Muscle of arm (tissue), 12 donors: Measurements from ENCODE around the gene FCSK. TPM values are rescaled to one million over a fixed set of nuclear protein-coding genes. Genes with fewer than 3 reads are reported as not detected.

Experiments used
- DNase-seq: peaks from one replicate; pipeline ENCODE4 v3.0.0-alpha.2; 2013
- polyA plus RNA-seq, 12 donors: library from polyadenylated mRNA; unstranded; fragments of 120-200 nt; gene quantifications; one replicate each; pipeline ENCODE4 v1.2.1, GENCODE V29; 2013; ENCODE audit not compliant: insufficient read length in 12 of 12

FCSK gene
- polyA plus RNA-seq, 12 donors: 4.4 to 12.5 (median 7.5) TPM; not detected in 1

GRCh38 chr16:70476272-70477020 lies 22.1 kb downstream of the FCSK start:
- DNase-seq: no peak

DNA sequence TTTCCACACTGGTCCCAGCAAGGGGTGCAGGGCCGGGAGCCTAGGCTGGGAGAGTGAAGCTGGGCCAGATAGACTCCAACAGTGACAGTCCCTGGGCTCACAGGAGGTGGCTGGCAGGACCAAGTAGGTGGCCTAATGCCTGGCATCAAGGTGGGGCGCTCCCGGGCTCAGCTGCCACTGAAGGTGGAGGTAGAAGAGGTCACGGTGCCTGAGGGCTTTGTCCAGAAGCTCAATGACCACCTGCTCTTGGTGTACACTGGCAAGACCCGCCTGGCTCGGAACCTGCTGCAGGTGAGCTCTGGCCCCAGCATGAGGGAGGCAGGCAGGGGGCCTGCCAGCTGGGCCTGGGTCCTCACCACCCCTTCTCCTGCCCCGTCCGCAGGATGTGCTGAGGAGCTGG lies 23.8 kb downstream of the FCSK start:
- no peak for DNase-seq

DNA sequence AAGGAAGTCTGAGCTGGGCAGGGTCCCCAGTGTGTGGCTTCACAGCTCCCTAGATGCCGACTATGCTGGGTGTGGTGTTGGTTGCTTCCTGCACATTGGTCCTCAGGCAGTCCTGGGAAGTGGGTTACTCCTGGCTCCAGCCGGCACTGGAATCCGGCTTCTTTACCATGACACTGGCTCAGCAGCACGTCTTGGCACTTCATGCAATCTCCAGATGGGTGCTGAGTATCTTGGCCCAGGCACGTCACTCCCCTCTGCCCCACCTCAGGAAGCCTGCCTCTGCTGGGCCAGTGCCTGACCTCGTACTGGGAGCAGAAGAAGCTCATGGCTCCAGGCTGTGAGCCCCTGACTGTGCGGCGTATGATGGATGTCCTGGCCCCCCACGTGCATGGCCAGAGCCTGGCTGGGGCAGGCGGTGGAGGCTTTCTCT lies 24.5 kb downstream of the FCSK start:
- no peak for DNase-seq

DNA sequence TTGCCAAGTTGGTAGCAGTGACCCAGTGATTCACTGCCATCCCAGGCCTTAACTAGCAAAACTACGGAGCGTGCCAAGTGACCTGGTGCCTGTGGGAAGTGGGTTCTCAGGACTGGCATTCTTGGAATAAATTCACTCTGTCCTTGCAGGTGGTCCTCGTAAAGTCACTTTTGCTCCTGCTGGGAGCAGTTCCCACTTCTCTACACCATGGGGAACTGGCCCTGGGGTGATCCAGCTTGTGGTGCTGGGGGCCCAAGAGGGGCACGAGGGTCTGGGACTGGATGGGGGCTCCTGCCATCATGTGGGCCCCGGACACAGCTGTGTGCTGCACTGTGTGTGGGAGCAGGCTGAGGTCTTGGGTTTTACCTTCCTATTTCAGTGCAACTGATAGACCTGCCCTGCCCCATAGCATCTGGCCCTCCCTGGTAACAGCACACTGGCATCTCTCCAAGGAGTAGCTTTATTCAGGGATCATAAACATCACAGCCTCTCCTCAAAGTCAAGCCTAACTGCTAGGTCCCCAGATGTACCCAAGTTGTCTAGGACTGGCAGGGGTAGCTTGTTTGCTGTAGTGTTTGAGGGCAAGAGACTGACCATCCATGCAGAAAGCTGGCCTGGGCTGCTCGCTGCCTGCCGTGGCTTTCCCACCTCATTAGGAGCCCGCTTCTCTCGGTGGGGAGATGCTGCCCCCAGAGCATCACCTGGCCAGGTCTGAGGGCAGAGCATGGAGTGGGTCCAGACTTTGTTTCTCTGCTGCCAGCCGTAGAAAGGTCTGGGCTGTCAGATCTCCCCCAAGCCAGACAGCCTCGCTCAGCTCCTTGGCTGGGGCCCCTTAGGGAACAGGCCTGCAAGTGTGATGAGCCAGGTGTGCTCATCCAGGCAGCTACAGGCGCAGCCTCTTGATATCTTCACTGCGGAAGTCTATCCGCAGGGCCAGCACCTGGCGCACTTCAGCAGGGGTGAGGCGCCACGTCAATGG lies 26.0 kb downstream of the FCSK start:
- no peak for DNase-seq

GRCh38 chr16:70481929-70482536 lies 27.6 kb downstream of the FCSK start:
- no peak for DNase-seq

GRCh38 chr16:70482624-70483023 lies 28.2 kb downstream of the FCSK start:
- DNase-seq: no peak

GRCh38 chr16:70483426-70483825 lies 29.0 kb downstream of the FCSK start:
- DNase-seq: no peak

DNA sequence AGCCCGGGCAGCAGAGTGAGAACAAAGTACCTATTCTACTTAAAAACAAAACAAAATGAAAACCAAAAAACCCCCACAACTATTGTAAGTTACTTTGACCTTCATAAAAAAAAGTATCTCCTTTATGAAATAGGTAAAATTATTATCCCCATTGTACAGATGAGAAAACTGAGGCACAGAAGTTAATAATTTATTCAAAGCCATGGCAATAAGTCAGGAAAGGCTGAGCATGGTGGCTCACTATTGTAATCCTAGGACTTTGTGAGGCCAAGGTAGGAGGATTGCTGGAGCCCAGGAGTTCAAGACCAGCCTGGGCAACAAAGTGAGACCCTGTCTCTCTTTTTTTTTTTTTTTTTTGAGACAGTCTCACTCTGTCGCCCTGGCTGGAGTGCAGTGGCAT lies 30.5 kb downstream of the FCSK start:
- DNase-seq: no peak

DNA sequence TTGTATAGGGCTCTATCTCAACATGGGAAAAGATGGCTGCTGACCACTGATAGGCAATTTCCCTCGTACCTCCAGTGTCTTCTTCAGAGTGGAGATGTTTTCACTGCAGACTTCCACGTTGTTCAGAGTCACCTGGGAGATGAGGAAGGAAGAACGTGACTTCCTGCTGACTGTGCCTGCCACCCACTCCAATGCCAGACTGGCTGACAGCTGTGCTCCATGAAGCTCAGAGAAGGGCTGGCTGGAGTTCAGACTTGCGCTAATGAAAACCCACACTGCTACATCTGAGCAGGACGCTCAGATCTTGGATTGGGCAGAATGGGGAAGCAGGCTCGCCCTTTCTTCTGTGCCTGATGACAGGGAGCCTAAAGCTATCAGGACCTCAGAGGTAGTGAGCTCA lies 35.9 kb downstream of the FCSK start:
- DNase-seq: no peak

GRCh38 chr16:70493802-70494201 lies 39.4 kb downstream of the FCSK start:
- no peak for DNase-seq

DNA sequence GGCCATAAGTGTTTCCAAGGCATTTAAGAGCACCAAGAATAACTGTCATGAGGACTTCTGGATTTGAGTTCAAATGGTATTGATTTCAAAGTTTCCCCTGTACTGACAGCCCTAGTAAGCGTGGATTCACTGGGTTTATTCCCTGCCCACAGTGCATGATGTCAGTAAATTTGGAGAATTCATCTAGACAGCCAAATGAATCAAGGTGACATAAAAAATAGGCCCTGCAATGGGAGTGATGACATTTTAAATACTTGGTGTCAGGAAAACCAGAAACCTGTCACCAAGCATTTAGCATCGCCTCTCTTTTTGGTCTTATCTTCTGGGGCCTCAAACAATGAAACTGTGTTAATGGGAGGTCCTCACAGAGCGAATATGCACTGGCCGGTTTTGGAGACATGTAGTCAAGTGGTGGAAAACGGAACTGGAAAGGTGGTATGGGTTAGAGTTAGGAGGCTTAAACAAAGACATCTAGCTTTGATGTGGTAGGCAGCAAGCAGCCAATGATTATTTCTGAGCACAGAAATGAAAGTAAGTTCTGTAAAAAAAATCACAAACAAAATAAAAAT lies 39.9 kb downstream of the FCSK start:
- DNase-seq: no peak

- DNase-seq: no peak
Measured at GRCh38 chr16:70494777-70495176, 40.4 kb downstream of the FCSK start.

GRCh38 chr16:70495425-70496182 lies 41.2 kb downstream of the FCSK start:
- no peak for DNase-seq

GRCh38 chr16:70496513-70496912 lies 42.1 kb downstream of the FCSK start:
- no peak for DNase-seq

GRCh38 chr16:70508752-70509151 lies 54.4 kb downstream of the FCSK start:
- no peak for DNase-seq

GRCh38 chr16:70510216-70510615 lies 55.8 kb downstream of the FCSK start:
- no peak for DNase-seq

DNA sequence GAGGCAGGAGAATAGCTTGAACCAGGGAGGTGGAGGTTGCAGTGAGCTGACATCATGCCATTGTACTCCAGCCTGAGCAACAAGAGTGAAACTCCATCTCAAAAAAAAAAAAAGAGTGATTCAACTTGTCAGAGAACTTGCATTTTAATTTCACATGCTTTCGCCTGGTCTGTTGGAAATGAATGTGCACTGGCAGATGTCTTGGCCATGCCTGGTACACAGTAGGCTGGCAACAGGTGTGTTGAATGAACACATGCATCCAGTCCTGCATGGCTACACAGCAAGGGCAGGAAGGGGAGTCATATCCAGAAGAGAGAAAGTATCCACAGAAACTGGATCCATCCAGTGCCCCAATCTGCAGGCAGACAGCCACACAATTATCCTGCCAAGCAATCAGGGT lies 57.4 kb downstream of the FCSK start:
- DNase-seq: no peak

DNA sequence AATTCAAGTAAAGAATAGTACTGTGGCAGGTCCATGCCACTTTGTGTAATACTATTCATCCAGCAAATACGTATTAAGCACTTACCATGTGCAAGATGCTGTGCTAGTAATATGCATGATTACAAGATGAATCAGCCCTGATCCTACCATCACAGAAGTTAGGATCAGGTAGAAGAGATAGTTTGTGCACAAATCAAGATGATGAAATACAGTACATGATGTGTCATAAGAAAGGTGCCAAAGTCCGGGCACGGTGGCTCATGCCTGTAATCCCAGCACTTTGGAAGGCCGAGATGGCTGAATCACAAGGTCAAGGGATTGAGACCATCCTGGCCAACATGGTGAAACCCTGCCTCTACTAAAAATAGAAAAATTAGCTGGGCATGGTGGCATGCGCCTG lies 58.1 kb downstream of the FCSK start:
- no peak for DNase-seq

DNA sequence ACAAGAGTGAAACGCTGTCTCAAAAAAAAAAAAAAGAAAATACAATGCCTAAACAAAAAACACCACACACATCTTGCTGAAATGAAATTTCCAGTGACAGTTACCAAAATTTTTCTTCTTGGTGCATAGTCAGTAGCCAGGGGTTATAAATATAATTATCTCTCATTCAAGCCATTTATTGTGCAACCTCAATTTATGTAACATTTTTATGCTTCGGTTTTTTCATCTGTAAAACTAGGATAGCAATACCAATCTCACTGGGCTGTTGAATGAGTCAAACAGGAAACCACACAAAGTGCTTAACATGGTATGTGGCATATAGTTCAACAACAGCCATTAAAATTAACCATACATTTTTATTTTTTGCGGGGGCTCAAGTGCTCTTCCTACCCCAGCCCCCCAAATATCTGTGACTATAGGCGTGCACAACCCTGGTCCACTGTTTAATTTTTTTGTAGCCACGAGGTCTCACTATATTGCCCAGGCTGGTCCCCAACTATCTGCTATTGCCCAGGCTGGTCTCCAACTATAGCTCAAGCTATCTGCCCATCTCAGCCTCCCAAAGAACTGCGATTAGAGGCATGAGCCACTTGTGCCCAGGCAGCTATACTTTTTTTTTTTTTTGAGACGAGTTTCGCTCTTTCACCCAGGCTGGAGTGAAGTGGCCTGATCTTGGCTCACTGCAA lies 66.4 kb downstream of the FCSK start:
- no peak for DNase-seq

GRCh38 chr16:70522216-70523075 lies 68.1 kb downstream of the FCSK start:
- DNase-seq: no peak
